ENCODE data around the gene XBP1.
"Not testable (repeated sequence)": the region's sequence is repeated elsewhere in the genome, so short reads cannot be mapped to it uniquely, and the experiment has no call there.

Gene XBP1

GRCh38 chr22:28817919-28818859 is 17.8 kb upstream of the XBP1 start:
- no peak for DNase-seq (ENCODE audit: low read depth in 2 of 2)

- no peak for DNase-seq (ENCODE audit: low read depth in 2 of 2)
Observed at GRCh38 chr22:28817064-28817463, 16.7 kb upstream of the XBP1 start.

GRCh38 chr22:28815729-28816128 is 15.4 kb upstream of the XBP1 start:
- no peak for DNase-seq (ENCODE audit: low read depth in 2 of 2)

- DNase-seq (ENCODE audit: low read depth in 2 of 2): no peak
Observed at GRCh38 chr22:28815111-28815510, 14.7 kb upstream of the XBP1 start.

- no peak for DNase-seq (ENCODE audit: low read depth in 2 of 2)
Observed at GRCh38 chr22:28813772-28814518, 13.6 kb upstream of the XBP1 start.

- no peak for DNase-seq (ENCODE audit: low read depth in 2 of 2)
Observed at GRCh38 chr22:28812516-28812915, 12.1 kb upstream of the XBP1 start.

- DNase-seq (ENCODE audit: low read depth in 2 of 2): no peak
Observed at GRCh38 chr22:28810821-28811491, 10.6 kb upstream of the XBP1 start.

GRCh38 chr22:28808716-28809355 is 8.5 kb upstream of the XBP1 start:
- DNase-seq (ENCODE audit: low read depth in 2 of 2): no peak

GRCh38 chr22:28805426-28805825 is 5.1 kb upstream of the XBP1 start:
- DNase-seq (ENCODE audit: low read depth in 2 of 2): not testable (repeated sequence)

- no peak for DNase-seq (ENCODE audit: low read depth in 2 of 2)
Observed at GRCh38 chr22:28802595-28803123, 2.3 kb upstream of the XBP1 start.

- DNase-seq (ENCODE audit: low read depth in 2 of 2): no peak
Observed at GRCh38 chr22:28801845-28802594, 1.7 kb upstream of the XBP1 start.

- DNase-seq (ENCODE audit: low read depth in 2 of 2): no peak
Observed at GRCh38 chr22:28799606-28800307, 612 bp downstream of the XBP1 start.

GRCh38 chr22:28798810-28799605 is 1.4 kb downstream of the XBP1 start:
- no peak for DNase-seq (ENCODE audit: low read depth in 2 of 2)

- no peak for DNase-seq (ENCODE audit: low read depth in 2 of 2)
Observed at GRCh38 chr22:28795932-28796856, 4.2 kb downstream of the XBP1 start.

GRCh38 chr22:28795071-28795693 is 5.2 kb downstream of the XBP1 start:
- no peak for DNase-seq (ENCODE audit: low read depth in 2 of 2)

GRCh38 chr22:28793976-28794584 is 6.3 kb downstream of the XBP1 start:
- DNase-seq (ENCODE audit: low read depth in 2 of 2): no peak
